ENCODE measurements around the gene ABHD6.
"Not testable (repeated sequence)": the region's sequence is repeated elsewhere in the genome, so short reads cannot be mapped to it uniquely, and the experiment has no call there.

Gene ABHD6

DNA sequence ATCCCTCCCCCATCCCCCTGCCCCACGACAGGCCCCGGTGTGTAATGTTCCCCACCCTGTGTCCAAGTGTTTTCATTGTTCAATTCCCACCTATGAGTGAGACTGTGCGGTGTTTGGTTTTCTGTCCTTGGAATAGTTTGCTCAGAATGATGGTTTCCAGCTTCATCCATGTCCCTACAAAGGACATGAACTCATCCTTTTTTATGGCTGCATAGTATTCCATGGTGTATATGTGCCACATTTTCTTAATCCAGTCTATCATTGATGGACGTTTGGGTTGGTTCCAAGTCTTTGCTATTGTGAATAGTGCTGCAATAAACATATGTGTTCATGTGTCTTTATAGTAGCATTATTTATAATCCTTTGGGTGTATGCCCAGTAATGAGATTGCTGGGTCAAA lies 5.3 kb downstream of the ABHD6 start:
- not testable (repeated sequence) for DNase-seq (ENCODE audit: low spot score)

GRCh38 chr3:58243976-58244585 lies 6.5 kb downstream of the ABHD6 start:
- no peak for DNase-seq (ENCODE audit: low spot score)

GRCh38 chr3:58246148-58247047 lies 8.8 kb downstream of the ABHD6 start:
- no peak for DNase-seq (ENCODE audit: low spot score)

DNA sequence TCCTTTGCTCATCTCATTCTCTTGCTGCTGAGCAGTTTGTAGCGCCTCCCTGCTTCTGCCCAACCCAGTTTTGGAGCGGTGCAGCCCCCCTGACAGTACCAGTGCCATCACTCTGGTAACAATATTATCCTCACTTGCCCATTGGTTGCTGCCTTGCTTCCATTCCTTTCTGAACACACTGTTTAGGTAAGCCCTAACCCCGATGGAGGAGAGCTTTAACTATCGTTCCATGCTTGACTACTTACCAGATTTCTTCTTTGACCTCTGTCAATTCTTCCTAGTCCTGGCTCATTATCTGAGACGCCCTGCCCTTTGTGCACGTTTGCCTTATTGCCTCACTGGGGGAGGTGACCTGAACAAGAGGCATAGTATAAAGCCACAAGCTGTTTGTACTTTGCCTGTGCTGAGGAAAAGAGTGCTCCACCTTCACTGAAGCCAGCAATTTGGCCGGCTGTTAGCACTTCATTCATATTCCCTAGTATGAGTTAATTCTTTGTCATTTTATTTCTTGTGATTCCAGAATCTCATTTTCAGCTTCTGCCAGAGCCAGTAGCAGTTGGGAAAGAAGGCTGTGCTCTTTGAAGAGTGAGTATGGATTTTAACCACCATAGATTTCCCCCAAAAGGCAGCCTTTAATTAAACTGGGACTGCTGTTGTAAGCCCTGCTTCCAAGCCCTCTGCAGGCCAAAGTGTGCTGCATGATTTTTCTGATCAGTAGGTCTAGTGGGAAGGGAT lies 11.9 kb downstream of the ABHD6 start:
- DNase-seq (ENCODE audit: low spot score) = peak; percentile 69

- DNase-seq (ENCODE audit: low spot score) = no peak
These were observed 12.6 kb downstream of the ABHD6 start for GRCh38 chr3:58250093-58250707.

DNA sequence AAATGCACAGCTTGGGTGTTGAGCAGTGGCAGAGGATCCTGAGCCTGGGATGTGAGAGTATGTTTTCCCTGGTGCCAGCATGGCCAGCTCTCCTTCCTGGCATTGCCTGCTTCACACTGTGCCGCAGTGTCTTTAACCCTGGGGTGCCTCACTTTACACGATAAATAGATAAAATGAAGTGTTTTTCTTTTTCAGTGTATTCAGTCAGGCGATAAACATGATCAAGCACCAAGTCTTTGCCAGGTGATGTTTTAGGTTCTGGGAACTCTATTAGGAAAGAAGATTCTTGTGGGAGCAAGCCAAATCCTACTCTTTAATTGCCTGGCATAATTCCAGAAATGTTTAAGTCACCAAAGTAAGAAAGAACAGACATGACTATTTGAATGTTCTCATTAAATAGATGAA lies 14.0 kb downstream of the ABHD6 start:
- DNase-seq (ENCODE audit: low spot score) = no peak

- no peak for DNase-seq (ENCODE audit: low spot score)
These were observed 16.6 kb downstream of the ABHD6 start for GRCh38 chr3:58254144-58254543.

DNA sequence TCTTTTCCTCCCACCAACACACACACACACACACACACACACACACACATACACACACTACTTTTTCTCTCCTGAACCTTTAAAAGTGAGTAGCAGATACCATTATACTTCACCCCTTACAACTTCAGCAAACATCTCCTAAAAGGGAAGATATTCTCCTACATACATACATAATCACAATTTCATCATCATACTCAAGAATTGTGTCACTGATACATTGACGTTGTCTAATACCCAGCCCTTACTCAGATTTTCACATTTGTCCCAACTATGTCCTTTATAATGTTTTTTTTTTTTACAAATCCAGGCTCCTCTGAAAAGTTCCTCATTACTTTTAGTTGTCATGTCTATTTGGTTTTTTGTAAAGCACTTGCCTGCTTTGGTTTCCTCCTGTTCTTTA lies 18.5 kb downstream of the ABHD6 start:
- DNase-seq (ENCODE audit: low spot score) = no peak

DNA sequence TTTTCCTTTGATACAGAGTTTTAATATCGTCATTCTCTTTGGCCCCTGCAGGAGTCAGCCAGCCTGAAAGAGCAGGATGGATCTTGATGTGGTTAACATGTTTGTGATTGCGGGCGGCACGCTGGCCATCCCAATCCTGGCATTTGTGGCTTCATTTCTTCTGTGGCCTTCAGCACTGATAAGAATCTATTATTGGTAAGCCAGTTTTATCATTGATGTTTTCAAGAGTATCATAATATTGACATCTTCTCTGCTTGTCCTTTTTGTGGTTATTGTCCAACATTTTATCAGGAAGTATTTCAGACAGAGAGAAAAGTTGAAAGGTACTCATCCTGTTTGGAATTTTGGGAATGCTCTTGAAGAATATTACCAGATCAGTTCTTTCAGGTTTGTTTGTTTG lies 18.9 kb downstream of the ABHD6 start:
- no peak for DNase-seq (ENCODE audit: low spot score)

GRCh38 chr3:58258392-58259055 lies 20.9 kb downstream of the ABHD6 start:
- DNase-seq (ENCODE audit: low spot score) = no peak

- DNase-seq (ENCODE audit: low spot score) = no peak
These were observed 22.7 kb downstream of the ABHD6 start for GRCh38 chr3:58260261-58260731.

DNA sequence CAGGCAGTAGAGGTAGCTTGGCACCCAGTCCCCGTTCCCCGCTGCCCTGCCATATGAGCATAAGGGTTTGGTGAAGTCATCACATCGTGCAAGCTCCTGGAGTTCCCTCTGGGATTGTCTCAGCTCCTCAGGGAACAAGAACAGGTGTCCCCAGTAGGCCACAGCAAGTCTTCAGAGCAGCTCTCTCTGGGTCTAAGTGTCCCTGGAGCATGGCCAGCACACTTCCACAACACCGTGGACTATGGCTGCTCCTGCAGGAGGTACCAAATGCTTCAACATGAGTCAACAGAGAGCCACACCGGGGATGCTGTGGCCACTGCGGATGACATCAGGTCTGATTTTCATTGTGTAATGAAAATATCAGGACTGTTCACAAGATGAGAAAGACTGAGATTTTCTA lies 23.1 kb downstream of the ABHD6 start:
- no peak for DNase-seq (ENCODE audit: low spot score)

DNA sequence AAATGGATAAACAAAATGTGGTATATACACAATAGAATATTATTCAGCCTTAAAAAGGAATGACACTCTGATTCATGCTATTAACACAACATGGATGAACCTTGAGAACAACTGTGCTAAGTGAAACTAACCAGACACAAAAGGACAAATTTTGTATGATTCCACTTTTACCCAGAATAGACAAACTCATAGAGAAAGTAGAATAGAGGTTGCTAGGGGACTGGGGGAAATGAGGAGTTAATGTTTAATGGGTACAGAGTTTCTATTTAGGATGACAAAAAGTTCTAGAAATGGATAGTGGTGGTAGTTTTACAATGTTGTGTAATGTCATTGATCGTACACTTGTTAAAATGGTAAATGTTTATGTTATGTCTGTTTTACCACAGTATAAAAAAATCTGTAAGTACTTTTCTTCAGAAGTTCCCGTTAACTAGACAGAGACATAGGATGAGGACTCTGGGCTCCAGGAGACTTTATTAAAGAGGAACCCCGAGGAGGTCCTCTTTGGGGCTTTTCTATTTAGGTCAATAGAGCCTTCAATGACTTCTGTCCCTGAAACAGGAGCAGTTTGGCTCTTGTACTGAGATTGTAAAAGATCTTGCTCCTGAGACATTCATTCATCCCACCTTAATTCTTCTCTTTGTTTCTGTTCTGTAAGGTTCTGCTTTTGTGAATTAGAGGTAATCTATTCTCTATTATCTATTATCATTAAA lies 24.5 kb downstream of the ABHD6 start:
- DNase-seq (ENCODE audit: low spot score) = no peak

DNA sequence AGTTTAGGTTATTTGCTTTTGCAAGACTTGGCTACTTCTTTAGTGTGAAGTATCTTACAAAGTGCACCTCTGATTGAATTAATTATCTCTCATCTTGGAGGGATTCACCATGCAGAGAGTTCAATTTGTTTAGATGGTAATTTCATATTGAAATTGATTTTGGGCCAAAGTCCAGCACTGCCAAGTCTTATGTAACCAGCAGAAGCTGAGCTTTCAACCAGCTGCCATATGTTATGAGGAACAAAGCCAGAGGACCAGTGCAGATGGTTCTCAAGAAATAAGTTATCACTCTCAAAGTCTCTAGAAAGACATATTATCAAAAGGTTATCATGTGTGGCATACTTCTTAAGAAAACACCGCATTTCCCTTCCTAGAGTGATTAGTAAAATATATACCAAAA lies 29.0 kb downstream of the ABHD6 start:
- DNase-seq (ENCODE audit: low spot score) = no peak

GRCh38 chr3:58267543-58267942 lies 30.0 kb downstream of the ABHD6 start:
- DNase-seq (ENCODE audit: low spot score) = not testable (repeated sequence)

GRCh38 chr3:58269356-58269755 lies 31.8 kb downstream of the ABHD6 start:
- DNase-seq (ENCODE audit: low spot score) = no peak

DNA sequence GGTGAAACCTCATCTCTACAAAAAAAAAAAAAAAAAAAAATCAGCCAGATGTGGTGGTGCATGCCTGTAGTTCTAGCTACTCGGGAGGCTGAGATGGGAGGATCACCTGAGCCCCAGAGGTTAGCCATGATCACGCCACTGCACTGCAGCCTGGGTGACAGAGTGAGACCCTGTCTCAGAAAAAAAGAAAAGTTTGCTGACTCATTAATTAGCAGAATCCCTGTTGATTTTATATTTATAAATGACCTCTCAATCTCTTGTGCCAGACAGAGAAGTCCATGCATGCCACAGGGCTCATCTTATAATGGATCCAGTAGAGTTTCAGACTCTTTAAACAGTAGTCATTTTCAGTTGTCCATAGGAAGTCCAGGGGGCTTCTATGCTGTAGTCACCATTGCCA lies 32.9 kb downstream of the ABHD6 start:
- DNase-seq (ENCODE audit: low spot score) = no peak

- DNase-seq (ENCODE audit: low spot score) = no peak
These were observed 34.4 kb downstream of the ABHD6 start for GRCh38 chr3:58271901-58272501.

GRCh38 chr3:58272891-58273290 lies 35.3 kb downstream of the ABHD6 start:
- DNase-seq (ENCODE audit: low spot score) = no peak

DNA sequence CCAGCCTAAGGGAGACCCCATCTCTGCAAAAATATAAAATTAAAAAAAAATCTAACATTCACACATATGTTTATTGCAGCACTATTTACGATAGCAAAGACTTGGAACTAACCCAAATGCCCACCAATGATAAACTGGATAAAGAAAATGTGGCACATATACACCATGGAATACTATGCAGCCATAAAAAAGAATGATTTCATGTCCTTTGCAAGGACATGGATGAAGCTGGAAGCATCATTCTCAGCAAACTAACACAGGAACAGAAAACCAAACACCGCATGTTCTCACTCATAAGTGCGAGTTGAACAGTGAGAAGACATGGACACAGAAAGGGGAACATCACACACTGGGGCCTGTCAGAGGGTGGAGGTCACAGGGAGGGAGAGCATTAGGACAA lies 35.8 kb downstream of the ABHD6 start:
- not testable (repeated sequence) for DNase-seq (ENCODE audit: low spot score)
